Duodenal mucosa (tissue), 2 donors: ENCODE results near the gene ARAP1.

Experiments used
- H3K27ac ChIP-seq: one replicate; pipeline ENCODE4 v1.7.0; 2013; ENCODE audit warnings: low read depth, low read length
- H3K27me3 ChIP-seq, 2 donors: one replicate each; pipeline ENCODE4 v1.7.0; 2013; ENCODE audit warnings: low read length in 2 of 2, control low read depth in 1 of 2; ENCODE audit not compliant: insufficient read depth in 2 of 2, control insufficient read depth in 1 of 2
- H3K36me3 ChIP-seq, 2 donors: one replicate each; pipeline ENCODE4 v1.7.0; 2013; ENCODE audit warnings: low read length in 2 of 2, control low read depth in 1 of 2; ENCODE audit not compliant: insufficient read depth in 2 of 2, control insufficient read depth in 1 of 2
- H3K4me1 ChIP-seq, 2 donors: one replicate each; pipeline ENCODE4 v1.7.0; 2013; ENCODE audit warnings: low read length in 2 of 2, control low read depth in 1 of 2; ENCODE audit not compliant: insufficient read depth in 2 of 2, control insufficient read depth in 1 of 2
- H3K4me3 ChIP-seq, 2 donors: one replicate each; pipeline ENCODE4 v1.7.0; 2013; ENCODE audit warnings: low read length in 2 of 2, low read depth in 1 of 2
- H3K9ac ChIP-seq, 2 donors: one replicate each; pipeline ENCODE4 v1.7.0; 2013; ENCODE audit warnings: low read length in 2 of 2, low read depth in 1 of 2
- H3K9me3 ChIP-seq, 2 donors: one replicate each; pipeline ENCODE4 v1.7.0; 2013; ENCODE audit warnings: low read length in 2 of 2, control low read depth in 1 of 2; ENCODE audit not compliant: control insufficient read depth in 1 of 2

The ARAP1 gene

DNA sequence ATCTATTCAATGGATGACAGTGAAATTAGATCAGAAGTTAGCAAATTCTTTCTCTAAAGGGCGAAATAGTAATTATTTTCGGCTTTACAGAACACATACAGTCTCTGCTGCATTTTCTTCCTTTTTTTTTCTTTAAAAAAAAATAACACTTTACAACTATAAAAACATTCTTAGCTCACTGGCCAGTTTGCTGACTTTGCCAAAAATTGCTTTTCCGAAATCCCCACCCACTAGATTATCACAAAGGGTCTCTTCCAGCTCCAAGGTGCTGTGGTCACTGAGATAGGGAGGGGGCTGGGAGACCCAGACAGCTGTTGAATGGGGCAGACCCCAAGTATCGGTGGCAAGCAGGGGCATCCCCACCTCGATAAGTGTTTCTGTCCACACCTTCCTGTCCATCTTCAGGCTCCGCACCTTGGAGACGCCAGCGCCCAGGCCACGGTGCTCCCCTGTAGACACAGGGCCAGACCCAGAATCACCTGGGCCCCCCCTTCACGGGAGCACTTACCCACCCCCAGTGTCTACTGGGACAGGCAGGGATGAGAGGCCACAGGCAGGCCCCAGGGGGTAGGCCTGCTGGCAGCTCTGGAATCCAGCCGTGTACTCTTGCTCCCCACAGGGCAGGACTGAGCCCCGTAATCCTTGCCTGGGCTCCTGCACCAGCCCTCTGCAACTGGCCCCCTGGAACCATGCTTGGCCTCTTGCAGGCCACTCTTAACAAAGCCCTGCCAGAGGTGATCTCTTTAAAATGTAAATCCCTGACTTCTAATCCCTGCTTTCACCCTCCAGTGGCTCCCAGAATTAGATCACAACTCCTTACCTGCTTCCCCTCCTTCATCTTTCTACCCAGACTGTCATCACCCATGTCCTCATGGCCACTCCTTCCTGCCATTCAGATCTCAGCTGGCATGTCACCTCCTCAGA is 46.5 kb downstream of the ARAP1 start:
- Histone ChIP-seq H3K4me3 (no peak overlapping the region), H3K27ac (no peak overlapping the region), H3K27me3 (no peaks in the 10 kb centered on the region), H3K36me3 (peaks cover 49 to 97% of the 10 kb centered on the region in 2 donors), H3K4me1 (no peaks in the 10 kb centered on the region), H3K9me3 (no peaks in the 10 kb centered on the region), H3K9ac (no peak overlapping the region)

DNA sequence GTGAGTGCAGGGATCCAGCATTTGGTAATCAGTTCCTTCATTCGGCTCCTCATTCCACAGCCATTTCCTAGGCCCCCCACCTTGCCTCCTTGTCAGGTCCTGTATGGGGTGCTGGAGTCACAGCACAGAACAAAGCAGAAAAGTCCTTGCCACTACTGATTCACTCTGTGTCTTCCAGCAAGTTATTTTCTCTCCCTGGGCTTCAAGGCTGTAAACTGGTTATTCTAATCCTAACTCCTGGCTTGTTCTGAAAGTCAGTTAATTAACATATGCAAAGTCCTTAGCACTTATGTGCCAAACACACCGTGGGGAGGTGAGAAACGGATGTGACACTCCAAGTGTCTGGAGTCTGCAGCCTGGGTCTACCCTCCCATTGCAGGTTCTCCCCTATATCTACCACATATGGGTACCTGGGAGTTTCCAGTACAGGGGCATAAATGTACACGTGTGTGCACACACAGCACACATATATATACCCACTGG is 47.4 kb downstream of the ARAP1 start:
- Histone ChIP-seq H3K27ac (no peak overlapping the region), H3K27me3 (no peaks in the 10 kb centered on the region), H3K4me1 (no peaks in the 10 kb centered on the region), H3K4me3 (no peak overlapping the region), H3K36me3 (peaks cover 50 to 96% of the 10 kb centered on the region in 2 donors), H3K9ac (no peak overlapping the region), H3K9me3 (no peaks in the 10 kb centered on the region)

DNA sequence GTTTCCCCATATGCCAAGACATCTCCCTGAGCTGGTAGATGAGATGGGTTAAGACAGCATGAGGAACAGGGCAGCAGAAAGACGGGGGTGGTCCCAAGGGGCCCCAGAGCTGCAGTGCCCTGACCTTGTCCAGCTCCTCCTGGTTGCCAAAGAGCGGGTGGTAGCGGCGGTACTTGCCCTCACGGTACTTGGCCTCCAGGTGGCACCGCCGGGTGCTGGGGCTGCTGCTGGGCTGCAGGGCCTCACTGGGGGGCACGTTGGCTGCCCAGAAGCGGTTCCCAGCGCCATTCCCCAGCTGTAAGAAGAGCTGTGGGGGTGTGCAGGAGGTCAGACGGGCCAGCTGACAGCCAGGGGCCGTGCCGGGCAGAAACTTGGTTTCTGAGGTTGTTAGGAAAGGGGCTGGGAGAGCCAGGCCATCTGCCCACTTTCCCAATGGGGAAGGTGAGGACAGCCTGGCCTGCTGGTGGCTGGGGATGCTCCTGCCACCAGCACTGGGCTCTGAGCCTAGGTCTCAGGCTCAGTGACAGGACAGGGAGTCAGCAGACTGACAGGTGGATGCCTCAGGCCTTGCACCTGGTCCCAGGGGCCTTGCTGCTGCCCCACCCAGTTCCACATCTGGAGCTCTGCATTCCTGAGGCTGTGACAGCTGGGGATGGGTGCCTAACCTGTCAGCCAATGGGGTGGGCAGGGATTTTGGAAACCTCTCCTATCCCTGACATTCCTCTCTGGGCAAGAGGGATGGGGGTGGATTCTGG is 48.0 kb downstream of the ARAP1 start:
- H3K4me3 ChIP-seq, result no peak overlapping the region
- H3K9me3 ChIP-seq, result no peaks in the 10 kb centered on the region
- no peak overlapping the region for H3K9ac ChIP-seq
- no peaks in the 10 kb centered on the region for H3K27me3 ChIP-seq
- H3K36me3 ChIP-seq, result peaks cover 54 to 96% of the 10 kb centered on the region in 2 donors
- no peak overlapping the region for H3K27ac ChIP-seq
- no peaks in the 10 kb centered on the region for H3K4me1 ChIP-seq

DNA sequence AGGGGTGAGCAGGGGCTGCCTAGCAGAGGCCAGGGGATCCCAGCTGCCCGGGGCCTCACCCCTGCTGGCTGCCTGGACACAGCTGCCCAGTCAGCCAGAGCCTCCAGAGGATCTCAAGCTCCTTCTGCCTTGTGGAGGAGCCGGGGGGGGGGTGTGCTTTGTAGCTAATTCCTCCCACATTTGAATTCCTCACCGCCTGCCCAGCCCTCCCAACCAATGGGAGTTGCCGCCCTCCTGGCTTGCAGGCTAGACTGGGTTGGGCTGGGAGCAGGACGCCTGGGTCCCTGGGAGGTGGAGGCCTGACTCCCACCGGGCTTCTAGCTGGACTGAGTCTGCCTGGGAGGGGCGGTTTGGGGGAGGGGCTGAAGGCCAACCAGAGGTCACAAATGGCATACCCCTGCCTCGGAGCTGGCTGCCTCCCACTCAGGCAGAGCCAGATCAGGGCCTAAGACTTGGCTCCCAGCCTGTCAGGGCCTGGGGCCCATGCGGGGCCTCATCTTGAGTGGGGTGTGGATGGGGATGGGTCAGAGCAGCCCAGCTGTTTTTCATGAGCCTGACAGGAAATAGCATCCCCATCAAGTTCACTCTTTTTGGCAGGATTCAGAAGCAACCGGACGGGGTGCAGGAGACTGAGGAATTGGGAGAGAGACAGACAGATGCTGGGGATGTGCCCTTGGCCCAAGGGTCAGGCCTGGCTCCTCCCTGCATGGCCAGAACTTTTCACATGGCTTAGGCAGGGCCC is 48.8 kb downstream of the ARAP1 start:
- Histone ChIP-seq H3K9ac (no peak overlapping the region), H3K36me3 (peaks cover 59 to 96% of the 10 kb centered on the region in 2 donors), H3K4me3 (no peak overlapping the region), H3K27me3 (no peaks in the 10 kb centered on the region), H3K9me3 (no peaks in the 10 kb centered on the region), H3K4me1 (no peaks in the 10 kb centered on the region), H3K27ac (no peak overlapping the region)

DNA sequence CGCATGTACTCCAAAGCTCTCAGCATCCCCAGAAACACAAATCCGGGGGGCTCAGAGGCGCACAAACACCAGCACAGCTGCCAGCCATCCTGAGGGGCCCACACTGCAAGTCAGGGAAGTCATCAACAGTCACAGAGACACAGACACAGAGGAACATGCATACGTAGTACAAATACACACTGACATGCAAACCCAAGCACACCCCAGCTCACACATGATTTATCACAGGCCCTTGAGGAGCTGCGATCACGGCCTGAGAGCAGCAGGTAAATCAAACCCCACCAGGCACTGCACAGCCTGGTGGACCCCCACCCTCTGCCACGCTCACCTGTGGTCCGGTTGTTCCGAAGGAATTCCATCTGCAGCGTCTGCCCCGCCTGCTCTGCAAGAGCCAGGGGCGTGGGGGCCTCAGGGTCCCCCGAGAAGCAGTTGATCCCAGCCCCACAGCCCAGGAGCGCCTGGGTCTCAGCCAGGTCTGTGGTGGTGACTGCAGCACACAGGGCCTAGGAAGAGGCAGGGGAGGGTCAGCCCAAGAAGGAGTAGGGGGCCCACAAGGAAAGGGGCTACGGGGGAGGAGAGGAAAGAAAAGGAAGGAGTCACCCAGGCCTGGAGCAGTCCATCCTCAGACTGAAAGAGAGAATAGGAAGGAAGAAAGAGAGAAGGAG is 49.5 kb downstream of the ARAP1 start:
- Histone ChIP-seq H3K9me3 (no peaks in the 10 kb centered on the region), H3K27ac (no peak overlapping the region), H3K4me1 (no peaks in the 10 kb centered on the region), H3K36me3 (peaks cover 53 to 96% of the 10 kb centered on the region in 2 donors), H3K4me3 (no peak overlapping the region), H3K27me3 (no peaks in the 10 kb centered on the region), H3K9ac (no peak overlapping the region)

DNA sequence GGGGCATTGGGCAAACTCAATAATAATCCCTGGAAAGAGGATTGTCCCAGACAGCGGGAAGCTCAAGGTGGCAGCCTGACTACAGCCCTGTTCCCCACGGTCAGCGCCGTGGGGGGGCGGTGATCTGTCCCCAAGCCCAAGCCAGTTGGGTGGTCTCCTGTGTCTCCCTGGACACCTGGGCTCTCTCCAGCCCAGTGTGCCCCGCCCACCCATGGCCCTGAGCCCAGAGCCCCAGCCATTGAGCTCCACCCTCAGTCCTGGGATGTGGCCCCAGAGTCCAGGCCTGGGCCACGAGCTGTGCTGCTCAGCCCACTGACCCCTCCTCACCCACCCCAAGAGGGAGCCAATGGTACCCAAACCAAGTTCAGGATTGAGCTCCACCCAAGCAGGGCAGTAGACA is 50.1 kb downstream of the ARAP1 start:
- H3K9me3 ChIP-seq, result no peaks in the 10 kb centered on the region
- H3K9ac ChIP-seq, result no peak overlapping the region
- H3K27ac ChIP-seq, result no peak overlapping the region
- no peaks in the 10 kb centered on the region for H3K27me3 ChIP-seq
- peaks cover 47 to 96% of the 10 kb centered on the region in 2 donors for H3K36me3 ChIP-seq
- no peak overlapping the region for H3K4me3 ChIP-seq
- no peaks in the 10 kb centered on the region for H3K4me1 ChIP-seq

DNA sequence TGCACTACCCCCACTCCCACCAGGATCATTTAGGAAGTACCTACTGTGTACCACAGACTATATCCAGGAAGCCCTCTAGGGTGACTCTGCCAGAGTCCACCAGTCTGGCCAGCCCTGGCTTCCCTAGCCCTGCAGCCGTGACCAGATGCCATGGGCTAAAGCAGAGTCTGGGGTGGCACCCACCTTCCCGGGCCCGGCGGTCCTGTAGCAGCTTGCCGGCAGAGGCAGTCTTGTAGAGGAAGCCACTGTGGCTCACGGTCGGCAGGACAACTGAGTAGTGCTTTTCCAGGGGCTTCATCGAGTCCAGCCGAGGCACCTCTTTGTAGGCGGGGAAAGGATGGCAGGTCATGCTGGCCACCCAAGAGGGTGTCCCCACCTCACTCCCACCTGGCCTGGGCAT is 50.7 kb downstream of the ARAP1 start:
- Histone ChIP-seq H3K9me3 (no peaks in the 10 kb centered on the region), H3K9ac (no peak overlapping the region), H3K27me3 (no peaks in the 10 kb centered on the region), H3K27ac (no peak overlapping the region), H3K36me3 (peaks cover 45 to 96% of the 10 kb centered on the region in 2 donors), H3K4me1 (no peaks in the 10 kb centered on the region), H3K4me3 (no peak overlapping the region)

DNA sequence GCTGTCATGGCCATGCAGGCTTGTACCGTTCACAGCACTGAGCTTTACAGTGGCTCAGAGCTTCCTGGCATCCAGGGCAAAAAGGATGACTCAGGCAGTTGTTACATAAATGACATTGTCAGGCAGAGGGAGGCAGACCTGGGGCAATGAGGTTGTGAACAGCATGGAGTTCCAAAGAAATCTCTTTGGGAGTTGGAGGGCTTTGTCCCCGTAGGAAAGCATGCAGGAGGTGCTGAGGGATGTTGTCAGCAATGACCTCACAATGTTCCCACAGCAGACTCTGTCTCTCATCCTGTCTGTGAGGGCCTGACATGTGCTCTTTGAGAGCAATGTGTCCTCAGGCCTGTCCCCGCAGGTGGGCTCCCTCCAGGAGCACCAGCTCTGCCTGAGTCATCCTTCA is 52.1 kb downstream of the ARAP1 start:
- Histone ChIP-seq H3K9ac (no peak overlapping the region), H3K27me3 (no peaks in the 10 kb centered on the region), H3K4me1 (no peaks in the 10 kb centered on the region), H3K27ac (no peak overlapping the region), H3K9me3 (no peaks in the 10 kb centered on the region), H3K36me3 (peaks cover 51 to 98% of the 10 kb centered on the region in 2 donors), H3K4me3 (no peak overlapping the region)

DNA sequence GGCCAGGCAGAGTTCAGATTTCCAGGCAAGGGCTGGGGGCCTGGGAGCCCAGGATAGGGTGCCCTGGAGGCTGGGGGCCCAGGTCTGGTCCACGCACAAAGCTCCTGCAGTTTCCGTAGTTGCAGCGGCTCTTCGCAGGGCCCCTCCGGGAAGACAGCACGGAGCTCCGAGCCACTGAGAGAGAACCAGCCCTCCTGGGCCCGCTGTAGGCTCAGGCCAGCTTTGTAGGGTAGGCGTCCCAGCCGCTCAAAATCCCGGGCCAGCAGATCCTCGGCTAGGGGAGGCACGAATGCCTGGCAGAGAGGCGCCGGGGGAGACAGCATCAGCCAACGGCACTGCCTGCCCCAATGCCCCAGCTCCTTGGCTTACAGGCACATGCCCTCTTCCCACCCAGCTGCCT is 54.4 kb downstream of the ARAP1 start:
- Histone ChIP-seq H3K9ac (no peak overlapping the region), H3K36me3 (peaks cover 60 to 99% of the 10 kb centered on the region in 2 donors), H3K9me3 (no peaks in the 10 kb centered on the region), H3K4me1 (no peaks in the 10 kb centered on the region), H3K27ac (no peak overlapping the region), H3K4me3 (no peak overlapping the region), H3K27me3 (no peaks in the 10 kb centered on the region)
